HG03520 (cell line): ENCODE results near the gene CEP128.

Source experiments
- ATAC-seq: cut with Tn5 transposase; IDR thresholded peaks from one replicate; pipeline ENCODE4 v1.9.1; 2021; ENCODE audit warnings: mild to moderate bottlenecking, moderate library complexity; ENCODE audit not compliant: unreplicated experiment

Gene CEP128

GRCh38 chr14:80906336-80906735 lies 35.2 kb downstream of the CEP128 start:
- ATAC-seq = no peak

- ATAC-seq = no peak
These were observed 38.9 kb downstream of the CEP128 start for GRCh38 chr14:80902608-80903007.

GRCh38 chr14:80901822-80902221 lies 39.7 kb downstream of the CEP128 start:
- ATAC-seq = no peak

GRCh38 chr14:80901260-80901659 lies 40.3 kb downstream of the CEP128 start:
- no peak for ATAC-seq

- ATAC-seq = no peak
These were observed 68.9 kb downstream of the CEP128 start for GRCh38 chr14:80872645-80873044.

GRCh38 chr14:80868260-80868659 lies 73.3 kb downstream of the CEP128 start:
- ATAC-seq = no peak

GRCh38 chr14:80867798-80868197 lies 73.7 kb downstream of the CEP128 start:
- no peak for ATAC-seq

- ATAC-seq = no peak
These were observed 74.4 kb downstream of the CEP128 start for GRCh38 chr14:80867091-80867490.

GRCh38 chr14:80865565-80865964 lies 76.0 kb downstream of the CEP128 start:
- ATAC-seq = no peak

- no peak for ATAC-seq
These were observed 78.6 kb downstream of the CEP128 start for GRCh38 chr14:80862983-80863382.

GRCh38 chr14:80862541-80862940 lies 79.0 kb downstream of the CEP128 start:
- ATAC-seq = no peak

GRCh38 chr14:80850197-80850814 lies 91.2 kb downstream of the CEP128 start:
- ATAC-seq = peak; percentile 72

- ATAC-seq = no peak
These were observed 94.5 kb downstream of the CEP128 start for GRCh38 chr14:80847070-80847469.

GRCh38 chr14:80845856-80846255 lies 95.7 kb downstream of the CEP128 start:
- no peak for ATAC-seq

- no peak for ATAC-seq
These were observed 96.7 kb downstream of the CEP128 start for GRCh38 chr14:80844872-80845271.

GRCh38 chr14:80839743-80840142 lies 101.8 kb downstream of the CEP128 start:
- no peak for ATAC-seq

GRCh38 chr14:80809663-80810062 lies 131.9 kb downstream of the CEP128 start:
- no peak for ATAC-seq

GRCh38 chr14:80805136-80805535 lies 136.4 kb downstream of the CEP128 start:
- ATAC-seq = no peak

- no peak for ATAC-seq
These were observed 142.7 kb downstream of the CEP128 start for GRCh38 chr14:80798878-80799277.

- ATAC-seq = no peak
These were observed 143.3 kb downstream of the CEP128 start for GRCh38 chr14:80798211-80798610.

GRCh38 chr14:80792771-80793170 lies 148.8 kb downstream of the CEP128 start:
- no peak for ATAC-seq

GRCh38 chr14:80787876-80788275 lies 153.7 kb downstream of the CEP128 start:
- no peak for ATAC-seq

- no peak for ATAC-seq
These were observed 156.7 kb downstream of the CEP128 start for GRCh38 chr14:80784820-80785219.
